NK-92 (cell line): ENCODE measurements around the gene RREB1.

ENCODE experiments used
- DNase-seq: peaks from one replicate; lab custom pipeline; 2025; ENCODE audit not compliant: unreplicated experiment; lab: John Stamatoyannopoulos, UW

RREB1 gene

GRCh38 chr6:7193122-7193521, 85.4 kb downstream of the RREB1 start:
- no peak for DNase-seq

GRCh38 chr6:7194657-7195056, 86.9 kb downstream of the RREB1 start:
- DNase-seq, result no peak

GRCh38 chr6:7195339-7196018, 87.7 kb downstream of the RREB1 start:
- no peak for DNase-seq

- DNase-seq, result no peak
Measured at GRCh38 chr6:7196019-7196402, 88.2 kb downstream of the RREB1 start.

- DNase-seq, result no peak
Measured at GRCh38 chr6:7196685-7197283, 89.0 kb downstream of the RREB1 start.

- no peak for DNase-seq
Measured at GRCh38 chr6:7197747-7198146, 90.0 kb downstream of the RREB1 start.

- DNase-seq, result no peak
Measured at GRCh38 chr6:7198833-7199800, 91.4 kb downstream of the RREB1 start.

- no peak for DNase-seq
Measured at GRCh38 chr6:7200598-7201443, 93.1 kb downstream of the RREB1 start.

GRCh38 chr6:7201444-7201731, 93.6 kb downstream of the RREB1 start:
- no peak for DNase-seq

GRCh38 chr6:7201732-7202541, 94.2 kb downstream of the RREB1 start:
- no peak for DNase-seq

GRCh38 chr6:7202950-7203349, 95.2 kb downstream of the RREB1 start:
- no peak for DNase-seq

- no peak for DNase-seq
Measured at GRCh38 chr6:7203939-7204338, 96.2 kb downstream of the RREB1 start.

GRCh38 chr6:7204726-7205125, 97.0 kb downstream of the RREB1 start:
- DNase-seq, result no peak

- no peak for DNase-seq
Measured at GRCh38 chr6:7207720-7208119, 100.0 kb downstream of the RREB1 start.

GRCh38 chr6:7213416-7213815, 105.7 kb downstream of the RREB1 start:
- no peak for DNase-seq

- no peak for DNase-seq
Measured at GRCh38 chr6:7214468-7214867, 106.7 kb downstream of the RREB1 start.

GRCh38 chr6:7215131-7215530, 107.4 kb downstream of the RREB1 start:
- no peak for DNase-seq

GRCh38 chr6:7215798-7216231, 108.1 kb downstream of the RREB1 start:
- DNase-seq, result no peak

GRCh38 chr6:7216941-7217621, 109.3 kb downstream of the RREB1 start:
- no peak for DNase-seq
